NCI-H2196 (cell line): Measurements from ENCODE around the gene FOLH1.
"Not testable (repeated sequence)": the region's sequence is repeated elsewhere in the genome, so short reads cannot be mapped to it uniquely, and the experiment has no call there.

ENCODE experiments used
- DNase-seq: peaks from one replicate; lab custom pipeline; 2025; ENCODE audit not compliant: unreplicated experiment; lab: John Stamatoyannopoulos, UW

Gene FOLH1

DNA sequence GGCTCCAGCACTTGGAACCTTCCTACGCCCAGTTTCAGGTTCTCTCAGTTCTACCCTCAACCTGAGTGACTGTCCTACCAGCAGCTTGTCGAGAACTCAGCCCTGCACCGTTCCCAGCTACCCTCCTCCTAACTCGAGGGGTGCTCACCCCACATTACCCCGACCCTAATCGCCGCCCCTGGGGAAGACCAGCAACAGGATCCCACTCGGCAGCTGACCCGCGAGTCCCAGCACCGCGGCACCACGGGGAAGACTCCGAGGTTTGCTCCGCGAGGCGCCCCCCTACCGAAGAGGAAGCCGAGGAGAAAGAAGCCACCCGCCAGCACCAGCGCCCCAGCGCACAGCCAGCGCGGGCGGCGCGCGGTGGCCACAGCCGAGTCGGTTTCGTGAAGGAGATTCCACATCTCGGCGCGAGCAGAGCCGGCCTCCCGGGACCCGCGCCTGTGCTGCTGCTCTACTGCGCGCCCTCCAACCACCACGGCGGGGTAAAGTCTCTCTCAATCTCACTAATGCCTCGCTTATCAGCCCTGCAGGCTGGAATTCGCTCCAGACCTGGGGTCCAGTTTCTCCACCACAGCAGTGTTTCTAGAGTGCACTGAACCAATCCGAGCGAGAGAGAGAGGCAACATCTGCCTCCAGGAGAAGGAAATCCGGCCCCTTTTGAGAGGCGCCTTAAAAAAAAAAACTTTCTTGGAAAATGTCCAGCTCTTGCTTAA, at the start of gene FOLH1:
Gene FOLH1 (minus strand): TSS at position 597 of the 716 bp plus-strand sequence. CDS start 193 bp downstream, at position 404.
- DNase-seq: no peak

GRCh38 chr11:49255148-49255547, 46.7 kb upstream of the FOLH1 start:
- not testable (repeated sequence) for DNase-seq

DNA sequence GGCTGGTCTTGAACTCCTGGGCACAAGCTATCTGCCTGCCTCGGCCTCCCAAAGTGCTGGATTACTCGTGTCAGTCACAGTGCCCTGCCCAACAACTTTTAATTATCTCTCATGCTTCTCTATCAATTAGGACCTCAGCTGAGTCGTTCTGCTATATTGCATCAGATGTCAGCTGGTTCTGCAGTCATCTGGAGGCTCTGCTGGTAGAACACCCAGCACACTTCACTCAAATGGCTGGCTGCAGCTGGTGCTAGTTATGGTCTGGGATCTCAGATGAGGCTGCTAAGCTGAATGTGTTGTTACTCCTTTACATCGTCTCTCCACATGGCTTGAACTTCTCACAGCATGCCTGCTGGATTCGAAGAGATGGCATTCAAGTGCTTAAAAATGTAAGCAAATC, 42.8 kb upstream of the FOLH1 start:
- DNase-seq: not testable (repeated sequence)

DNA sequence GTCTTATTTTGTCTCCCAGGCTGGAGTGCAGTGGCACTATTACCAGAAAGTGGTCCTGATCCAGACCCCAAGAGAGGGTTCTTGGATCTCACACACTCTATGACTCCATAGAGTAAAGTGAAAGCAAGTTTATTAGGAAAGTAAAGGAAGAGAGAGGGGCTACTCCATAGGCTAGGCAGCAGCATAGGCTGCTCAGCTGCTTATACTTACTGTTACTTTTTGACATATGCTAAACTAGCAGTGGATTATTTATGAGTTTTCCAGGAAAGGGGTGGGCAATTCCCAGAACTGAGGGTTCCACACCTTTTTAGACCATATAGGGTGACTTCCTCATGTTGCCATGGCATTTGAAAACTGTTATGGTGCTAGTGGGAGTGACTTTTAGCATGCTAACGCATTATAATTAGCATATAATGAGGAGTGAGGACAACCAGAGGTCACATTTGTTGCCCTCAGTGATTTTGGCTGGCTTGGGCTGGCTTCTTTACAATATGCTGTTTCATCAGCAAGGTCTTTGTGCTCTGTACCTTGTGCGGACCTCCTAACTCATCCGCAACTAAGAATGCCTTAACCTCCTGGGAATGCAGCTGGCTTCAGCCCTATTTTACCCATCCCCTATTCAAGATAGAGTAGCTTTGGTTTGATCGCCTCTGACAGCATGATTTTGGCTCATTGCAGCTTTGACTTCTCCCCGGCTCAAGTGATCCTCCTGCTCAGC, 42.2 kb upstream of the FOLH1 start:
- not testable (repeated sequence) for DNase-seq

- DNase-seq: not testable (repeated sequence)
These were observed 41.0 kb upstream of the FOLH1 start for GRCh38 chr11:49249363-49249762.

DNA sequence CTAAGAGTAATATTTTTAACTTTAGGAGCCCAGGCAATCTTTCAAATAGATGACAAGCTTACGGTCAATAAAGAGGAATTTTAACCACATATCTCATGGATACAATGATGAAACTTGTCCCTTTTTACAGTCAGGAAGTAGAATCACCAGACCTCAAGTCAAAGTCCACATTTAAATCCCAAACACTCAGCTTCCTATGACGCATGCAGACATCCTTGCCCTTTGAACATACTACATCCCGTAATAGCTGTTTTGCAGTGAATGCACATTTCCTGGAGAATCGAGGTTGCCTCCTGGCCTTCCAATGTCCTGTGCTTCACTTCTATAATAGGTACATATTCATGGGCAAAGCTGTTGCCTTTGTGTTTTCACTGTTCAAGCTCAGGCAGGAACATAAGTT, 25.3 kb upstream of the FOLH1 start:
- not testable (repeated sequence) for DNase-seq

- not testable (repeated sequence) for DNase-seq
These were observed 24.6 kb upstream of the FOLH1 start for GRCh38 chr11:49233019-49233418.

DNA sequence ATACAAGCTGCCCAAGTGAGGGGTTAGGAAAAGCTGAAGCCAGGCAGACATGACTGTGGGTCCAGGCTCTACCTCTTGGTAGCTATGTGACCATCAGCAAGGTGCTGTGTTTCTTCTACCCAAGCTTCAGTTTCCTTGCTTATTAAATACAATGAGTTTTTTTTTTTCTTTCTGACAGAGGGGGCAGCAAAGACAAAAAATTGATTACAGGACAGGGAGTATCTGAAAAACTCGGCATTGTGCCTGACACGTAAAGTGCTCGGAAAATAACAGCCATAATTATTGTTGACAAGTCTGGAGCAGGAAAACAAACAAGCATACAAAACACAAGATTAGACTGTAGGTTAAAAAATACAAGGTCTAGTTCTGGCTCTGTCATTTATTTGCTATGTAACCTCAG, 23.3 kb upstream of the FOLH1 start:
- DNase-seq: not testable (repeated sequence)

DNA sequence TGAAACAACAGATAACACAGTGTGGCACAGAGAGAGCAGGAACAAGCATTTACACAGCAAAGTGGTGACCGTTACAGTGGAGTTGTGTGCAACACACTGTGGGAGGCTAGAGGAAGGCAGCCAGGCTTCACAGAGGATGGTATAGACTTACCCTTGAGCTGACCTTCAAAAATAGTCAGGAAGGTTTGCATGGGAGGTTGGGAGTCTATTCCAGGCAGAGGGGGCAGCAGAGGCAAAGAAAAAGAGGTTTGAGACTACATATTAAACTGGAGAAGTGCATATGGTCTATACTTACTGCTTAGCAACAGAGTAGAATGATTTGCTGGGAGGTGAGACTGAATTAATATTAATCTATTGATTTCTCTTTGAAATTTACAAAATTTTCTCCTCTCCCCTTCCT, 22.1 kb upstream of the FOLH1 start:
- DNase-seq: not testable (repeated sequence)

- not testable (repeated sequence) for DNase-seq
These were observed 21.6 kb upstream of the FOLH1 start for GRCh38 chr11:49230001-49230400.

- not testable (repeated sequence) for DNase-seq
These were observed 20.7 kb upstream of the FOLH1 start for GRCh38 chr11:49229136-49229535.

DNA sequence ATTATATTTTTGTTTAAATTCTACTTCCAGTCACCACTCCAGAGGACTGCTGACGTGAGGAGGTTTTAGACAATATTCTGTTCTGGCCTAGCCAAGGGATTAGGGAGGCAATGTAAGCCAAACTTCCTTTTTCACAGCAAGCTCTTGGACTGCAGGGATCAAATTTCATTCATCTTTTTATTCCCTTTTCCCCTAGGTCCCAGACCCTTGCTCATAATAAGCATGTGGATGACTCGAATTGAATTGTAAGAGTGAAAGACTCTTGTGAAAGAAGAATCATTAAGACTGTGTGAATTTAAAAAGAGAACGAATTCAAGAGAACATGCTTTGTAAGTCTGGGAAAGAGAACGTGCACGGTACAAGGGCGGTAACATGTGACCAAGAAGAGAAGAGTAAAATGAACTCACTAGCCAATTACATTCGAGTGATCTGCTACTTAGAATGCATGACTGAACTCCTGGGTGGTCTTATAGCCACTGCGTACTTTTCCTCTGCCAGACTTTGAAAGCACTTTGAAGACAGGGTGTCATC, 16.9 kb upstream of the FOLH1 start:
- not testable (repeated sequence) for DNase-seq

- DNase-seq: no peak
These were observed 12.7 kb upstream of the FOLH1 start for GRCh38 chr11:49221112-49221511.

DNA sequence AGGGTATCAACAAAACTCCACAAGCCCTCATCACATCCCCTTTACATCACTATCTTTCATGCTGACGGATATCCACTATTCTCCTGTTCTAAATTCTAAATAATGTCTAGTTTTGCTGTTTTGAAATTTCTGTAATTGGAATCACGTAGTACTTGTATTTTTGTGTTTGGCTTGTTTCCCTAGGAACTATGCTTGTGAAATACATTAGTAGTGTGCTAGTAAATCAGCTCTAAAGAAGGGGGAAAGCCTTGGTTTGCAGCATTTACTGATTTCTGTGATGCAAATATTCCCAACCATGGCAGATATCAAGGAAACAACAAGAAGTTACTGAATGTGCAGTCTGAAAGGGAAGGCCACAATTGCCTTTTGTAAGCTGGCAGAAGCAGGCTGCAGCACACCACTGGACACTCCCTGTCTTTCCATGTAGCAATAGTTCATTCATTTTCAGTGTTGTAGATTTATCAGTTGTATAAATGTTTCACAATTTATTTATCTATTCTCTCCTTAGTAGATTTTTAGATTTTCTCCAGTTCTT, 4.7 kb upstream of the FOLH1 start:
- no peak for DNase-seq

GRCh38 chr11:49206999-49207398, 1.4 kb downstream of the FOLH1 start:
- not testable (repeated sequence) for DNase-seq

- DNase-seq: no peak
These were observed 6.0 kb downstream of the FOLH1 start for GRCh38 chr11:49202287-49202976.

GRCh38 chr11:49196775-49197174, 11.6 kb downstream of the FOLH1 start:
- DNase-seq: not testable (repeated sequence)

DNA sequence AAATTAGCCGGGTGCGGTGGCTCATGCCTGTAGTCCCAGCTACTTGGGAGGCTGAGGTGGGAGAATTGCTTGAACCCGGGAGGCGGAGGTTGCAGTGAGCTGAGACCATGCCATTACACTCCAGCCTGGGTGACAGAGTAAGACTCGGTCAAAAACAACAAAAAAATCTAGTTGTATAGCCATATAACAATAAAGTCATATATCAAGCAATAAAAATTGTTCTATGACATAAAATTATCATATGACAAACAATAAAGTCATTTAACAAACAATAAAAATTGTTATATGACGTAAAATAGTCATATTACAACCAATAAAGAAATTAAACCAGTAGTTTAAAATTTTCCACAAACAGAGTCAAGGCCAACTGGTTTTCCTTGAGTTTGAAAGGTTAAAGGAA, 12.4 kb downstream of the FOLH1 start:
- DNase-seq: not testable (repeated sequence)

DNA sequence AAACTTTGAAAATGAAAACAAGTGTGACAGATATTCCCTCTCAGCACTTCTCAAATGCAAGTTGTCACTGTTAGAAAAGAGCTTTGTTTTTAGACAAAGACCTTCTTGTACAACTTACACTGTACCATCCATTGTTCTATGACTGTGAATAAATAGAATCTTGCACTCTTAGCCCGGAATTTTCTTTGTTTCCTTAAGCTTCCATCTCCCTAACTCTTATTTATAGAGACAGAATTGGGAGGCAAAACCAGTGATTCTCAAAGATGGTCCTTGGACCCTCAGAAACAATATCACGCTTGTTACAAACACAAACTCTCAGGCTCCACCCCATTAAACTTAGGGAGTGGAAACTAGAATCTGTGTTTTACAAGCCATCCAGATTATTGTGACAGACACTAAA, 18.1 kb downstream of the FOLH1 start:
- not testable (repeated sequence) for DNase-seq

DNA sequence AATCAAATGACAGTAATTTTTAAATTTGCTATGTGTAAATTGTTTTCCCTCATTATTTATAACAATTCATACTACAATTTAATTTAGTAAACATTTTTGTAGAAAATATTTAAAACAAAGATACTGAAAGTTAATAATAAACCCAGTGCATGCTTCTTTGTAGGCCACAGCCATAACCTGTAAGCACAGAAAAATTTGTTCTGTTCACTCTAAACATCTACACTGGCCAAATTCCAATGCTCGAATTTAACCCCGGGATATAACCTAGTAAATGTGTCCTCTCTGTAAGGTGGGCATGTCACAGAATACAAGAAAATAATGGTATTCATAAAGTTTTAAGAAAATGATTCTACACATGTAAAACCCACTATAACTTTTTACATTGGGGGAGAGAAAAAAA, 22.2 kb downstream of the FOLH1 start:
- DNase-seq: not testable (repeated sequence)

- not testable (repeated sequence) for DNase-seq
These were observed 22.8 kb downstream of the FOLH1 start for GRCh38 chr11:49185597-49185996.
